Effector memory CD8-positive, alpha-beta T cell (primary cell): ENCODE results near the gene CPEB4.
A peak's percentile ranks its signal among the peaks of the same experiment; 100 is the strongest.

Source experiments
- ATAC-seq: fragments of 150-1000 bp; cut with Tn5 transposase; replicated peaks from 2 replicates; pipeline ENCODE4 v1.10.0; 2021; ENCODE audit warnings: mild to moderate bottlenecking, moderate library complexity
- DNase-seq, 3 experiments: peaks; one replicate each; pipeline ENCODE4 v3.0.0; 2021
- H3K27ac Mint-ChIP-seq, 2 donors: one replicate each; pipeline ENCODE4 v1.8.0; 2022; ENCODE audit warnings: mild to moderate bottlenecking in 2 of 2, mixed read lengths in 2 of 2, moderate library complexity in 2 of 2
- H3K27me3 Mint-ChIP-seq, 2 donors: one replicate each; pipeline ENCODE4 v1.8.0; 2022; ENCODE audit warnings: mixed read lengths in 2 of 2
- H3K36me3 Mint-ChIP-seq: one replicate; pipeline ENCODE4 v1.8.0; 2022; ENCODE audit warnings: mild to moderate bottlenecking, moderate library complexity, mixed read lengths; ENCODE audit not compliant: insufficient read depth
- H3K4me1 Mint-ChIP-seq, 2 donors: one replicate each; pipeline ENCODE4 v1.8.0; 2022; ENCODE audit warnings: low read depth in 2 of 2, mixed read lengths in 2 of 2
- H3K4me3 Mint-ChIP-seq, 2 donors: one replicate each; pipeline ENCODE4 v1.8.0; 2022; ENCODE audit warnings: mild to moderate bottlenecking in 2 of 2, mixed read lengths in 2 of 2, moderate library complexity in 2 of 2
- H3K9me3 Mint-ChIP-seq, 2 donors: one replicate each; pipeline ENCODE4 v1.8.0; 2022; ENCODE audit warnings: mixed read lengths in 2 of 2

CPEB4 gene

DNA sequence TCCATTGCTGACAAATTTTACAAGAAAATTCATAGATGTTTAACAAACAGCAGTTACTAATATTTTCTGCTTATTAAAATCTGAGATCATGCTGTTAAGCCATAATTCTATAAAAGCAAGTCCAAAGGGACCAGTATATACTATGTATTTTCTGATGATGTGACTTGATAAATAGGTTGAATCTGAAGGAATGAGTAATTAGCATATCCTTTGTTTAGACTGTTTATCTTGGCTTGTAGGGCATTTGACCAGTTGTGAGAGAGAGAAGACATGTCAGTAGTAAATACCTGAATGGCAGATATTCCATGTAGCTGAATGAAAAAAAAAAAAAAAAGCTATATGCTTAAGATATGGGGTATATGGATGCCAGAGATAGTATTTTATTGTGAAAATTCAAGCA is 14.6 kb downstream of the CPEB4 start:
- no peak overlapping the region for H3K4me3 Mint-ChIP-seq
- ATAC-seq, result no peak
- H3K27ac Mint-ChIP-seq, result no peak overlapping the region
- H3K9me3 Mint-ChIP-seq, result no peaks in the 10 kb centered on the region
- H3K4me1 Mint-ChIP-seq, result peaks cover 10 to 39% of the 10 kb centered on the region in 2 donors
- no peaks in the 10 kb centered on the region for H3K27me3 Mint-ChIP-seq
- DNase-seq, result no peak
- H3K36me3 Mint-ChIP-seq, result peaks cover 8% of the 10 kb centered on the region

DNA sequence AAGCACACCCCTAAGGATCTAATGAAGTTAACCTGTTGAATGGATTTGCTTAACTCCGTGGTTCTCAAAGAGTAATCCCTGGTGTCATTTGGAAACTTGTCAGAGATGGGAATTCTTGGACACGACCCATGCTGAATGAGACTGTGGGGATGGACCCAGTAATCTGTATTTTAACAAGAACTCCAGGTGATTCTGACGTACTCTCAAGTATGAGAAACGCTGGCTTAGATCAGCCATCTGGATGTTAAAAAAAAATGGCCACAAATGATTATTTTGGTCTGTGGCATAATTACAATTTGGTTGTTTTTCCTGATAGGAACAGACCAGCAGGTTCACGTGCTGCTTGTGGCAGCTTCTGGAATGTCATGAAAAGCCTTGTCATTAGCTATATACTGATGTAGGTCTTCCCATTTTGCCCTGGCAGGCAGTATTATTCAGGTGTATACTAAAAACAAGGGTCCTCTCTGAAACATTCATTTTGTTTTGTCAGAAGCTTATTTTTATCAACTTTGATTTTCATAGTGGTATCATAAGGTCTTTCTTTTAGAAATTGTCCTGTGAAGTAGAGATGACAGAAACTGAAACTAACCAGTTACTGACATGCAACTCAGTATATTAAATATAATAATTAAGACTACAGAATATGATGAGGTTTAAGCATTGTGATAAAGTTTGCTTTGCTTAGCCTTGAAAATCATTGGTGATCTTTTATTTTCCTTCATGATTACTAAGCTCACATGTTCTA is 15.4 kb downstream of the CPEB4 start:
- no peaks in the 10 kb centered on the region for H3K9me3 Mint-ChIP-seq
- peaks cover 8% of the 10 kb centered on the region for H3K36me3 Mint-ChIP-seq
- no peak overlapping the region for H3K4me3 Mint-ChIP-seq
- H3K27ac Mint-ChIP-seq, result no peak overlapping the region
- H3K4me1 Mint-ChIP-seq, result peaks cover 14 to 48% of the 10 kb centered on the region in 2 donors
- no peaks in the 10 kb centered on the region for H3K27me3 Mint-ChIP-seq
- DNase-seq (no peak), ATAC-seq (no peak)

GRCh38 chr5:173904151-173904550 is 16.0 kb downstream of the CPEB4 start:
- H3K9me3 Mint-ChIP-seq, result no peaks in the 10 kb centered on the region
- peaks cover 15 to 49% of the 10 kb centered on the region in 2 donors for H3K4me1 Mint-ChIP-seq

DNA sequence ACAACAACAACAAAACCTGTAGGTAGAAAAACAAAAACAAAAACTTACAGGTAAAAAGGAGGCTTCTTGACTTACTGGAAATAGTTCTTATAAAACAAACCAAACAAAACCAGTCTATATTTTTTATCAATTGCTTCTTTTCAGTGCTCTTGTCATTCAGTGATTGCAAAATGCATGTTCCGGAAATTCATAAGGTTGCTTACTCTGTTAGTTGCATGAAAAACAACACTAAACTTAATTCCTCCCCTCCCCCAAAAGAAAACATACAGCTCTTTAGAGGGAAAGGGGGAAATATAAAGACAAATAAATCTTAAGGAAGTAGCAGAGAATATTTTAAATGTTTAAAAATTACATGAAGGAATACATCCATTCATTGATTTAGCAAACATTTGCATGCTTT is 19.1 kb downstream of the CPEB4 start:
- Mint-ChIP-seq H3K36me3 (peaks cover 19% of the 10 kb centered on the region), H3K27me3 (no peaks in the 10 kb centered on the region), H3K4me1 (peaks cover 9 to 34% of the 10 kb centered on the region in 2 donors), H3K27ac (no peak overlapping the region), H3K9me3 (no peaks in the 10 kb centered on the region), H3K4me3 (no peak overlapping the region)
- no peak for ATAC-seq
- no peak for DNase-seq

More at GRCh38 chr5:173904151-173904550, 16.0 kb downstream of the CPEB4 start:
- DNase-seq (no peak), ATAC-seq (no peak)
- Mint-ChIP-seq H3K36me3 (peaks cover 8% of the 10 kb centered on the region), H3K27ac (no peak overlapping the region), H3K27me3 (no peaks in the 10 kb centered on the region), H3K4me3 (no peak overlapping the region)

DNA sequence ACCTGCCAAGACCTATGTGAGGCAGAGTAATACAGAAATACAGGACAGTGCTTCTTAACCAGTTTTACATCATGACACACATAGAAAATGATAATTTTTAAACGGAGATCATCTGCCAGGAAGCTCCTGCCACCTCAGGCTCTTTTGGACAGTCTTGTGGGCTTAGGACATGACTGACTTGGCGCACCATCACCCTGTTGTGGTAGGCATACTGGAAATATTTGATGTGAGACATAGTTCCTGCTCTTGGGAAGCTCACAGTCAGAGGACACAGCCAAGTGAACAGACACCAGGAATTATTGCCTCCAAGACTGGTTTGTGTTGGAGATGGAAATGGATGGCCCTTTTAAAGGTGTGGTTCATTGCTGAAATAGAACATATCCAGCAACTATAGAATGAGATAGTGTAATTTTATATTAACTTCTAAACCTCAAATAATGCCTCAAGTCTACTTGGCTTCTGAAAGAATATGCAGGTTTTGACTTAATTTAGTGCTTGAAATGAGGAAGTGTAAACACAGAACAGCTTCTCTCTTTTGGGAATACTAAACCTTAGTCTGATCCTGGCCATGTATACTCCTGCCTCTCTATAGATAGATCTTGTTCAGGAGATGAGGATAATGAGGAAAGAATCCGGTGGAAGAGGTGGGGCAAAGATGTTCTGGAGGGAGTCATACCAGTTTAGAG is 19.7 kb downstream of the CPEB4 start:
- Mint-ChIP-seq H3K4me1 (peaks cover 8 to 30% of the 10 kb centered on the region in 2 donors), H3K36me3 (peaks cover 22% of the 10 kb centered on the region), H3K27me3 (no peaks in the 10 kb centered on the region), H3K9me3 (no peaks in the 10 kb centered on the region), H3K27ac (no peak overlapping the region), H3K4me3 (no peak overlapping the region)
- DNase-seq, result no peak
- no peak for ATAC-seq

DNA sequence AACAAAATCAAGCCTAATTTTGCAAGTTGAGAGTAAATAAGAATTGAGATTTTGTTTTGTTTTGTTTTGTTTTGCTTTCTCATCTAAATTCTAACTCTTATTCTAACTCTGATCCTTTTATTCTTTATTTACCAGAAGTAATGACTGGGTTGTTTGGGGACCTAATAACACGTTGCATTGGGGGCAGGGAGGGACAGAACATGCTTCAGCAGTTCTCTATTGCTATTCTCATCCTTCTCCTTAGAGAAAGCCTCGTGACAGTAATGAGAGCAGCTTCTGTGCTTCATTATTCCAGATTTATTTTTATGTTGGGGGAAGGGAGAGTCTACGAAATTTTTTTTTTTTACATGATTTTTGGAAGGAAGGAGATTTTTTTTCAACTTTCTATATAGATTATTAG is 21.1 kb downstream of the CPEB4 start:
- H3K9me3 Mint-ChIP-seq, result no peaks in the 10 kb centered on the region
- no peak for ATAC-seq
- peaks cover 30% of the 10 kb centered on the region for H3K36me3 Mint-ChIP-seq
- H3K4me3 Mint-ChIP-seq, result no peak overlapping the region
- no peak for DNase-seq
- H3K4me1 Mint-ChIP-seq, result peaks cover 7 to 26% of the 10 kb centered on the region in 2 donors
- no peaks in the 10 kb centered on the region for H3K27me3 Mint-ChIP-seq
- H3K27ac Mint-ChIP-seq, result no peak overlapping the region

DNA sequence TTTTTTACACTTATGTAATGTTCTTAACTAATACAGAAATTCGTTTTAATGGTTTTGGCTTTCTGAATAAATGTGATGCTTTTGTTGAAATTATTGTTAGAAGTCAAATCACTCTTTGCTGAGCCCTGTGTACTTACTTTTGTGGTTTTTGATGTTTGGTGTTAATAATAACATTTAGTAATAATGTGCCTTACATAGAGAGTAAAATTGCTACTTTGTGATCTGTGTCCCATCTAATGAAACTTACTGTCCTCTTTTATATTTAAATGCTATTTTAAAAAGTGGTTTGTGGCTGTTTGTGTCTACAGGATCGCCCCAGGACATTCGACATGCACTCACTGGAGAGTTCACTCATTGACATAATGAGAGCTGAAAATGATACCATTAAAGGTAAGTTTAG is 22.1 kb downstream of the CPEB4 start:
- H3K4me1 Mint-ChIP-seq, result peaks cover 7 to 26% of the 10 kb centered on the region in 2 donors
- DNase-seq (no peak), ATAC-seq (no peak)
- no peak overlapping the region for H3K27ac Mint-ChIP-seq
- no peaks in the 10 kb centered on the region for H3K9me3 Mint-ChIP-seq
- H3K36me3 Mint-ChIP-seq, result peaks cover 29% of the 10 kb centered on the region
- H3K4me3 Mint-ChIP-seq, result no peak overlapping the region
- H3K27me3 Mint-ChIP-seq, result no peaks in the 10 kb centered on the region

DNA sequence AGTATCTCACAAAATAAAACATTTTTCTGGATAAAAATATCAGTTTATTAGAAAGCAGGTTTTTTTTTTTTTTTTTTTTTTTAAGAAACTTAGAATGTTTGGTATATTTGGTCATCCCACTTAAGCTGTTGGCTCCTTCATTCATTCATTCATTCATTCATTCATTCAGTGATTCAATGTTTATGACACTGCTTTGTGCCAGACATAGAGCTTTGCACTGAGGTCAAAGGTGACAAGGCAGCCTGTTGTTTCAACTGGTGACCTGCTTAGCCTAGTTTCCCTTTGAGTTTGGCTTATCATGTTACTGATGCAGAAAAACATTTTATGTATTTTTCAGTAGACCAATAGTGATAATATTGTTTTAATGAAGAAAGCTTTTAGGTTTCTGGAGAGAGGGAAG is 23.5 kb downstream of the CPEB4 start:
- ATAC-seq, result no peak
- no peak overlapping the region for H3K27ac Mint-ChIP-seq
- no peak overlapping the region for H3K4me3 Mint-ChIP-seq
- DNase-seq, result no peak
- no peaks in the 10 kb centered on the region for H3K9me3 Mint-ChIP-seq
- no peaks in the 10 kb centered on the region for H3K27me3 Mint-ChIP-seq
- peaks cover 7 to 20% of the 10 kb centered on the region in 2 donors for H3K4me1 Mint-ChIP-seq
- H3K36me3 Mint-ChIP-seq, result peaks cover 25% of the 10 kb centered on the region

DNA sequence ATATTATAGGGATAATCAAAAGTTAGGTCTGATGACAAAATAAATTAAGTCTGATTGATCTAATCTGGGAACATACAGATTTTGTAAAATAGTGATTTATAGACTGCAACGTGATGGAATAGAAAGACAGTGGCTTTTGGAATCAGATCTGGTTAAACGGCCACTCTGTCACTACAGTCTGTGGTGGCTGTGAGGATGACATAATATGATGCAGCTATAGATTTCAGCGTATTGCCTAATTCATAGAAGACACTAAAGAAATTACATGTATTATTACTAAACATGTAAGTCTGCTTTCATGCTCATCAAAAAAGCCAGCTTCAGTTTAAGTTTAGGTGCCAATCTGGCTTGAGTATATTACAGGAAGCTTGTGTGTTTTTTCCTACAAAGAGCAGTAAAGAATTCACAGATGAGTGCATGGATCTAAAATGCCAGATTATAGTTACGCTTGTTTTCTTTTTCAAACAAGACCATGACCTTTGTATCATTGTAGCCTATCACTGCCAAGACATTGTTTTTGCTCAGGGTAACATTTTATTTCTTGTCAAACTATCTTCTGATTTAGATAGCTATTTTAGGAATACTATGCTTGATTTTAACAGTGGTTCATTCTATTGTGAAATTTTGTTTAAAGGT is 25.7 kb downstream of the CPEB4 start:
- ATAC-seq (no peak), DNase-seq (no peak)
- H3K27me3 Mint-ChIP-seq, result no peaks in the 10 kb centered on the region
- H3K4me3 Mint-ChIP-seq, result no peak overlapping the region
- H3K4me1 Mint-ChIP-seq, result peaks cover 3 to 5% of the 10 kb centered on the region in 2 donors
- no peaks in the 10 kb centered on the region for H3K9me3 Mint-ChIP-seq
- no peak overlapping the region for H3K27ac Mint-ChIP-seq
- peaks cover 23% of the 10 kb centered on the region for H3K36me3 Mint-ChIP-seq

DNA sequence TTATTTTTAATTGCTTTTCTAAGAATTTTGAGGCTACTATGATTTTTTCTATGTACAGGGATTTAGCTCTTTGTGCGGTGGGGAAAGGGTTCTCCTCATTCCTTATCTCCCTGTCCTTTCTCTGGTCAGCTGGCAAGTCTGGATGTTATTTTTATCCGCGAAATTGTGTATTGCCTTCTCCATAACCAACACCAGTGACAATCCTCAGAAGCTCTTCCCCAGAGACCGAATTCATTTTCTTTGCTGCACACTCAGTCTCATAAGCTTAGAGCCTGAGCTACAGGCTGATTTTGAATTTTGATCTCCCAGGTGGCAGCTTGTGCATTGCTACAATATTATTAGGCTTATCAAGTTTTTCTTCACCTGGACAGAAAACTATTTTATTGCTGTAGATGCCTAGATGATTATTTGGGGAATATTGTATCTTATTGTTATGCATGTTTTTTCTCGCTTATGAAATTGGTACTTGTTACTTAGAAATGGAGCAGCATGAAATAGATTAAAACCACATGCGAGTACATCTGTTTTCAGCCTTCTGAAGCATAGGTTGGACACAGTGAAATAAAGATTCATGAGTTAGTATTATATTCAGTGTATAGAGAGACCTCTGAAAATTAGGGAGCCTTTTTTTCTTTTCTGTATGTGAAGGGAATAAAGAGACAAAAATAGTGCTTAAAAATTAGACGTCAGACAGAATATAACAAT is 27.3 kb downstream of the CPEB4 start:
- DNase-seq (no peak), ATAC-seq (no peak)
- no peaks in the 10 kb centered on the region for H3K4me1 Mint-ChIP-seq
- no peak overlapping the region for H3K27ac Mint-ChIP-seq
- H3K27me3 Mint-ChIP-seq, result no peaks in the 10 kb centered on the region
- H3K4me3 Mint-ChIP-seq, result no peak overlapping the region
- H3K36me3 Mint-ChIP-seq, result peaks cover 23% of the 10 kb centered on the region
- no peaks in the 10 kb centered on the region for H3K9me3 Mint-ChIP-seq

DNA sequence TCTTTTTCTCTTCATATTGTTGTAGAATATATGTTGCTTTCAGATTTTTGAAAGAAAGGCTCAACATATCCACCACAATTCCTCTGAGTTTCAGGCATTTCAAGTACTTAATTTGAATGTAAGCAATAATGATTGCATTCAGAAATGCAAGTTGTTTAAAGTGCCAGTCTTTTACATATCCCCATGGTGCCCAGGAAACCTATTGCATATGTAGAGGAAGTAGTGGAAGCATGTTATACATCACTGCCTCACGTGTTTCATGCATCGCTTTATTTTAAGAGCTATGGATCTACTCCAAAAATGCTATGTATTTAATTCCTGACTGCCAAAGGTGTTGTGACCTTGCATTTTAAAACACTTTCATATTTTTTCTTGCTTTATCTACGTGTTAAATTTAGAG is 28.1 kb downstream of the CPEB4 start:
- Mint-ChIP-seq H3K4me3 (no peak overlapping the region), H3K9me3 (no peaks in the 10 kb centered on the region), H3K4me1 (peaks cover 0 to 4% of the 10 kb centered on the region in 2 donors), H3K36me3 (peaks cover 18% of the 10 kb centered on the region), H3K27me3 (no peaks in the 10 kb centered on the region), H3K27ac (no peak overlapping the region)
- DNase-seq (no peak), ATAC-seq (no peak)

GRCh38 chr5:173917788-173918786 is 29.9 kb downstream of the CPEB4 start:
- peak; percentile 38 to 53 (median 44) for DNase-seq
- Mint-ChIP-seq H3K27ac (no peak overlapping the region), H3K4me3 (no peak overlapping the region), H3K4me1 (peaks cover 0 to 5% of the 10 kb centered on the region in 2 donors), H3K27me3 (no peaks in the 10 kb centered on the region), H3K9me3 (no peaks in the 10 kb centered on the region), H3K36me3 (peaks cover 6% of the 10 kb centered on the region)
- ATAC-seq, result peak; percentile 90
